SH-SY5Y (cell line): ENCODE results near the gene LMO7.

Experiments used
- GATA2 ChIP-seq: IDR thresholded peaks from 2 replicates; pipeline ENCODE4 v1.6.1; 2011; ENCODE audit warnings: mild to moderate bottlenecking, low read depth, low read length
- GATA3 ChIP-seq: IDR thresholded peaks from 2 replicates; pipeline ENCODE4 v1.6.1; 2011; ENCODE audit warnings: low read depth, mild to moderate bottlenecking, low read length, moderate library complexity

DNA sequence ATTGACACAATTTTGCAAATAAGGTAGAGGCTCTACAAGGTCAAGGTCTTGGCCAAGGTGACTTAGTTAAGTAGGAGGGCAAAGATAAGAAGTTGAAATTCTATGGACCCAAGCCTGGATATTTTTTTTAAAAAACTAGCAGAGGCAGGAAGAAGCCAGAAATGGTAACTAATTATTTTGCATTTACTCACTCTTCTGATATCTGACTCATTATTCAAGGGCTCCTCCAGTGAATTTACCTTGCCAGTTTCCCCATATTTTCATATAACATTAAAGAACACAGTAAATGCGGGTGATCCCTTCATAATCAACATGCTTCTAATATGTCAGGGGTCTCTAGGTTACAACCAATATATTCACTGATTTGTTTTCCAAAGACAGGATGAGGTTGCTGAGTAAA lies 246.1 kb downstream of the LMO7 start:
- no peak for TF ChIP-seq GATA2
- no peak for TF ChIP-seq GATA3
